ENCODE data around the gene SLC2A9.

DNA sequence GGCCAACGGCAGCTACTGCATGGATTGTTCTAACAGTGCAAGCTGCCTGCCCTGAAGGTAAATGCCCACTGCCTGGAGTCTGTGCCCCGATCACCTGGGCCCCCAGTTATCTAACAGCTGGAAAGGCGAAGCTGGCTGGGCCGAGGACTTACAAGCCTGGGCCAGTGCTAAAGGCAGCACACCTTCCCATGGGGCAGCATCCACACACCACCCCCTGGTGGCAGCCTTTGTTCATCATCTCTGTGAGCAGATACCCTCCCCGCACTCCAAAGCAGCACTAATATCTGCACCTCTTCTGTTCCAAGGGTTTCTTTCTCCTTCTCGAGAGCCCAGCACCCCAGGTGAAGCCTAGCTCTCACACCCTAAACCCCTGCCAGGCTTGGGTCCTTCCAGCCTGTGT, 7.6 kb downstream of the SLC2A9 start:
- TF ChIP-seq TAF1 (IDR thresholded peaks at IDR 0.05; ENCODE audit: borderline replicate concordance, insufficient read depth, low read length), result no peak
- TF ChIP-seq, protein P1, sequence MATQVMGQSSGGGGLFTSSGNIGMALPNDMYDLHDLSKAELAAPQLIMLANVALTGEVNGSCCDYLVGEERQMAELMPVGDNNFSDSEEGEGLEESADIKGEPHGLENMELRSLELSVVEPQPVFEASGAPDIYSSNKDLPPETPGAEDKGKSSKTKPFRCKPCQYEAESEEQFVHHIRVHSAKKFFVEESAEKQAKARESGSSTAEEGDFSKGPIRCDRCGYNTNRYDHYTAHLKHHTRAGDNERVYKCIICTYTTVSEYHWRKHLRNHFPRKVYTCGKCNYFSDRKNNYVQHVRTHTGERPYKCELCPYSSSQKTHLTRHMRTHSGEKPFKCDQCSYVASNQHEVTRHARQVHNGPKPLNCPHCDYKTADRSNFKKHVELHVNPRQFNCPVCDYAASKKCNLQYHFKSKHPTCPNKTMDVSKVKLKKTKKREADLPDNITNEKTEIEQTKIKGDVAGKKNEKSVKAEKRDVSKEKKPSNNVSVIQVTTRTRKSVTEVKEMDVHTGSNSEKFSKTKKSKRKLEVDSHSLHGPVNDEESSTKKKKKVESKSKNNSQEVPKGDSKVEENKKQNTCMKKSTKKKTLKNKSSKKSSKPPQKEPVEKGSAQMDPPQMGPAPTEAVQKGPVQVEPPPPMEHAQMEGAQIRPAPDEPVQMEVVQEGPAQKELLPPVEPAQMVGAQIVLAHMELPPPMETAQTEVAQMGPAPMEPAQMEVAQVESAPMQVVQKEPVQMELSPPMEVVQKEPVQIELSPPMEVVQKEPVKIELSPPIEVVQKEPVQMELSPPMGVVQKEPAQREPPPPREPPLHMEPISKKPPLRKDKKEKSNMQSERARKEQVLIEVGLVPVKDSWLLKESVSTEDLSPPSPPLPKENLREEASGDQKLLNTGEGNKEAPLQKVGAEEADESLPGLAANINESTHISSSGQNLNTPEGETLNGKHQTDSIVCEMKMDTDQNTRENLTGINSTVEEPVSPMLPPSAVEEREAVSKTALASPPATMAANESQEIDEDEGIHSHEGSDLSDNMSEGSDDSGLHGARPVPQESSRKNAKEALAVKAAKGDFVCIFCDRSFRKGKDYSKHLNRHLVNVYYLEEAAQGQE (IDR thresholded peaks at IDR 0.05; ENCODE audit: insufficient read depth in 1 of 2, low read depth in 2 of 2, low read length in 2 of 2), result no peak
- no peak for TF ChIP-seq POLR2AphosphoS5 (IDR thresholded peaks at IDR 0.05; ENCODE audit: low read depth, low read length)
- no peak for TF ChIP-seq SIN3A (IDR thresholded peaks at IDR 0.05; ENCODE audit: borderline replicate concordance, insufficient read depth, low read length)
